GM12801 (cell line): ENCODE data around the gene DNAJC10.

Experiments
- TF ChIP-seq, protein P1 (sequence below): IDR thresholded peaks from one replicate; pipeline ENCODE4 v1.5.1; 2011; ENCODE audit warnings: control low read depth; ENCODE audit not compliant: insufficient read length; ENCODE audit errors: extremely low read depth

The DNAJC10 gene

DNA sequence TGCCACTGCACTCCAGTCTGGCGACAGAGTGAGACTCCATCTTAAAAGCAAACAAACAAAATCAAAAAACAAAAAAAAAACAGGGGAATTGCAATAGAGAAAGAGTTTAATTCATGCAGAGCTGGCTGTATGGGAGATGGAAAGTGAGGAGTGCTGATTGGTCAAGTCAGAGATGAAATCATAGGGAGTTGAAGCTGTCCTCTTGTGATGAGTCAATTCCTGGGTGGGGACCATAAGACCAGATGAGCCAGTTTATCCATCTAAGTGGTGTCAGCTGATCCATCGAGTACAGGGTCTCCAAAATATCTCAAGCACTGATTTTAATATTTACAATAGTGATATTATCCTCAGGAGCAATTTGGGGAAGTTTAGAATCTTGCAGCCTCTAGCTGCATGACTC lies 105.1 kb downstream of the DNAJC10 start:
- TF ChIP-seq, protein P1, sequence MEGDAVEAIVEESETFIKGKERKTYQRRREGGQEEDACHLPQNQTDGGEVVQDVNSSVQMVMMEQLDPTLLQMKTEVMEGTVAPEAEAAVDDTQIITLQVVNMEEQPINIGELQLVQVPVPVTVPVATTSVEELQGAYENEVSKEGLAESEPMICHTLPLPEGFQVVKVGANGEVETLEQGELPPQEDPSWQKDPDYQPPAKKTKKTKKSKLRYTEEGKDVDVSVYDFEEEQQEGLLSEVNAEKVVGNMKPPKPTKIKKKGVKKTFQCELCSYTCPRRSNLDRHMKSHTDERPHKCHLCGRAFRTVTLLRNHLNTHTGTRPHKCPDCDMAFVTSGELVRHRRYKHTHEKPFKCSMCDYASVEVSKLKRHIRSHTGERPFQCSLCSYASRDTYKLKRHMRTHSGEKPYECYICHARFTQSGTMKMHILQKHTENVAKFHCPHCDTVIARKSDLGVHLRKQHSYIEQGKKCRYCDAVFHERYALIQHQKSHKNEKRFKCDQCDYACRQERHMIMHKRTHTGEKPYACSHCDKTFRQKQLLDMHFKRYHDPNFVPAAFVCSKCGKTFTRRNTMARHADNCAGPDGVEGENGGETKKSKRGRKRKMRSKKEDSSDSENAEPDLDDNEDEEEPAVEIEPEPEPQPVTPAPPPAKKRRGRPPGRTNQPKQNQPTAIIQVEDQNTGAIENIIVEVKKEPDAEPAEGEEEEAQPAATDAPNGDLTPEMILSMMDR, result no peak

GRCh38 chr2:182822733-182823132 lies 106.7 kb downstream of the DNAJC10 start:
- TF ChIP-seq, protein P1, result no peak

DNA sequence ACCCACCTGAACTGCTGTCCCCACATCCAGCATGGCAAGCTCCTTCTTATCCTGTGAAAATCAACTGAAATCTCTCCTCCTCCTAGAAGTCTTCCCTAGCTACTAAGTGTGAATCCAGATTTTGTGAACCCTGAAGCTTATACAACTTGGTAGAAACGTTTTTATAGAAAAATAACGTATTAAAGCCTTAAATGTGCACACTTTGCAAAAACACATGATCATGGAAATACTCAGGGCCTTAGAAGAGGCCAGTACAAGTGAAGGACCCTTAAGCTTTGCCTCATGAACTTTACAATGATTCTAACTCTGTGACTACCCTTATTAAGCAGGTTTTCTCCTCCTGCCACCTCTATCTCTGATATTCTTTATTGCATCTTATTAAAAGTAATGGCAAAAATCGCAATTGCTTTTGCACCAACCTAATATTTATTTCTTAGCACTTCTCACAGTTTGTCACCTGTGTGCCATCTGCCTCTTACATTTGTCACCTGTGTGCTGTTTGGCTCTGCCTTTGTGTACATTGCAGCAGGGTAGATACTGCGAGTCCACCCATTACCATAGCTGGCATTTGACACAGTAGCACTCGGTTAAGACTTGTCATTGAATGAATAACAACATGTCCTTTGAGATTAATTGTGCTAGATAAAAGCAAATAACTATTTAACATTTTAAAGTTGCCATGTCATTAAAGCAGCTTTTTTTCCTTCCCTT lies 108.2 kb downstream of the DNAJC10 start:
- TF ChIP-seq, protein P1, result no peak

GRCh38 chr2:182824767-182825158 lies 108.7 kb downstream of the DNAJC10 start:
- TF ChIP-seq, protein P1, result no peak

GRCh38 chr2:182826064-182826463 lies 110.0 kb downstream of the DNAJC10 start:
- TF ChIP-seq, protein P1, result no peak

- TF ChIP-seq, protein P1, result no peak
Observed at GRCh38 chr2:182826496-182826895, 110.4 kb downstream of the DNAJC10 start.

DNA sequence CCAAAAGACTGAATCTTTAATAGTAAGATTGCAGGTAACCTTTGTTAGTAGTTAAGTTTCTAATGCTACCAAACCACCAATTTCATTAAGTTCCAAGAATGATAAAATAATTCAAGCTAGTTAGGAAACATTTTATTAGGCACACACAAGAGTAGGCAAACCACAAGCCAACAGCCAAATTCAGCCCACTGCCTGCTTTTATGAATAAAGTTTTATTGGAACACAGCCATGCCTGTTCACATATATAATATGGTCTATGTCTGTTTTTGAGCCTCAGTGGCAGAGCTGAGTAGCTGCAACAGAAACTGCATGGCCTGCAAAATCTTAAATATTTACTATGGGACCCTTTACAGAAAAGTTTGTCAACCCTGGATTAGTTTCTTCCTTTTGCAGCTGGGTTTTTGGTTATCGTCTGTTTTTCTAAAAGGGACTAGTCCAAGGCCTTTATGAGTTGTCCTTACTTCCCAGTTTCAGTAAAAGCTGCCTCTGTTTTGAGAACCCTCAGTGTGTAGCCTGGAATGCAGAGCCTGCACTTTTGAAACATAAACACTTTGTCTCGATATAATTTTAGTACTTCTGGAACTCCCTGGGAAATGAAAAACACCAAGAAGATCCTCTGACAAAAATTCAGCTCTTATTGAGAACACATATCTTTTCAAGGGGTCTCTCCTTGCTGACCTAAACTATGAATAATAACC lies 111.3 kb downstream of the DNAJC10 start:
- TF ChIP-seq, protein P1, result no peak
